Caco-2 (cell line): ENCODE measurements around the gene TSPAN31. TPM values are rescaled to one million over a fixed set of nuclear protein-coding genes. Genes with fewer than 3 reads are reported as not detected.

Source experiments
- BruUV-seq: library from RNA; stranded (reverse); fragments of 400-500 nt; replicated peaks from 2 replicates; lab custom pipeline; 2021; lab: Mats Ljungman, UMichigan
- CTCF ChIA-PET: fragments of 300-600 bp; sonication (Branson Sonifier 250); formaldehyde crosslinking; loops from one replicate; lab custom pipeline; 2022; ENCODE audit warnings: antibody characterized with exemption; lab: Charles Lee
- POLR2A ChIA-PET: fragments of 300-600 bp; sonication (Branson Sonifier 250); formaldehyde crosslinking; loops from one replicate; lab custom pipeline; 2022; ENCODE audit warnings: antibody characterized with exemption; lab: Charles Lee
- DNase-seq, 2 experiments: peaks; one replicate each; pipeline versions ENCODE4 v3.0.0 to v3.0.0-alpha.2; 2020 to 2022
- H3K27me3 ChIP-seq: replicated peaks from 2 replicates; pipeline ENCODE4 v1.6.0; 2011; ENCODE audit warnings: low read length; ENCODE audit not compliant: control insufficient read depth, insufficient read depth
- H3K36me3 ChIP-seq: 2 replicates; pipeline ENCODE4 v1.5.1; 2011; ENCODE audit warnings: low read length; ENCODE audit not compliant: control insufficient read depth, insufficient read depth
- H3K4me1 ChIP-seq: fragments of 250-450 bp; sonication (Bioruptor Pico); 2 replicates; pipeline ENCODE4 v1.5.1; 2020; ENCODE audit warnings: mild to moderate bottlenecking
- H3K4me3 ChIP-seq: 2 replicates; pipeline ENCODE4 v1.5.1; 2011; ENCODE audit warnings: low read depth, mild to moderate bottlenecking, control low read depth, low read length
- H3K9me3 ChIP-seq: fragments of 250-450 bp; sonication (Bioruptor Pico); 2 replicates; pipeline ENCODE4 v1.5.1; 2020; ENCODE audit warnings: mild to moderate bottlenecking, moderate library complexity
- H3K27ac Mint-ChIP-seq: one replicate; pipeline ENCODE4 v1.8.0; 2022; ENCODE audit warnings: mixed read lengths; ENCODE audit not compliant: unreplicated experiment
- H3K27me3 Mint-ChIP-seq: one replicate; pipeline ENCODE4 v1.8.0; 2022; ENCODE audit warnings: mixed read lengths; ENCODE audit not compliant: insufficient read depth, unreplicated experiment
- H3K36me3 Mint-ChIP-seq: one replicate; pipeline ENCODE4 v1.8.0; 2022; ENCODE audit warnings: mild to moderate bottlenecking, mixed read lengths; ENCODE audit not compliant: insufficient read depth, unreplicated experiment
- H3K4me1 Mint-ChIP-seq: one replicate; pipeline ENCODE4 v1.8.0; 2022; ENCODE audit warnings: low read depth, mixed read lengths; ENCODE audit not compliant: unreplicated experiment
- H3K4me3 Mint-ChIP-seq: one replicate; pipeline ENCODE4 v1.8.0; 2022; ENCODE audit warnings: mild to moderate bottlenecking, moderate library complexity, mixed read lengths; ENCODE audit not compliant: unreplicated experiment
- H3K9me3 Mint-ChIP-seq: one replicate; pipeline ENCODE4 v1.8.0; 2022; ENCODE audit warnings: mixed read lengths; ENCODE audit not compliant: unreplicated experiment
- CTCF ChIP-seq, 2 experiments: fragments of 200-600 bp in 1 of 2; IDR thresholded peaks; 1 replicate in 1 of 2; 2 replicates in 1 of 2; pipeline versions ENCODE4 v1.5.1 to v1.8.0; 2011 to 2022; ENCODE audit warnings: antibody characterized with exemption in 1 of 2, control low read depth in 1 of 2, inconsistent platforms in 1 of 2, low read depth in 1 of 2, low read length in 1 of 2, mild to moderate bottlenecking in 1 of 2, moderate library complexity in 1 of 2; ENCODE audit not compliant: insufficient read depth in 1 of 2, severe bottlenecking in 1 of 2, unreplicated experiment in 1 of 2
- intact Hi-C: fragments of 100-400 bp; cut with micrococcal nuclease; formaldehyde crosslinking; loops from one replicate; pipeline ENCODE4 v1.10.0; 2022; ENCODE audit not compliant: unreplicated experiment
- microRNA-seq: library from miRNA; unstranded; fragments of <30 nt; microRNA quantifications from one replicate; pipeline ENCODE4 v1.2.0, GENCODE V29; 2022
- total RNA-seq: library from RNA; stranded (reverse); gene quantifications from 2 replicates; pipeline ENCODE4 v1.2.3, GENCODE V29; 2022

TSPAN31 gene
- total RNA-seq, 1 experiment from 2014 or later: 23.3 TPM

GRCh38 chr12:57796996-57797395, 52.2 kb downstream of the TSPAN31 start:
- Mint-ChIP-seq H3K27ac (no peak overlapping the region), H3K4me1 (no peaks in the 10 kb centered on the region), H3K4me3 (no peak overlapping the region), H3K36me3 (peaks cover 49% of the 10 kb centered on the region), H3K27me3 (no peaks in the 10 kb centered on the region), H3K9me3 (no peaks in the 10 kb centered on the region)
- ChIA-PET CTCF (no interaction called here), POLR2A (no interaction called here)
- Histone ChIP-seq H3K27me3 (no peaks in the 10 kb centered on the region), H3K4me1 (no peaks in the 10 kb centered on the region), H3K36me3 (no peaks in the 10 kb centered on the region; the same call in 1 of the 2 replicates), H3K4me3 (no peak overlapping the region), H3K9me3 (no peaks in the 10 kb centered on the region)
- intact Hi-C loops: no loop called here
- TF ChIP-seq CTCF (IDR thresholded peaks at IDR 0.05; ENCODE audit: insufficient read depth in 1 of 2, low read depth in 1 of 2, low read length in 1 of 2, severe bottlenecking in 1 of 2, unreplicated experiment in 1 of 2): no peak
- no peak for DNase-seq
- no TSS peak for BruUV-seq

DNA sequence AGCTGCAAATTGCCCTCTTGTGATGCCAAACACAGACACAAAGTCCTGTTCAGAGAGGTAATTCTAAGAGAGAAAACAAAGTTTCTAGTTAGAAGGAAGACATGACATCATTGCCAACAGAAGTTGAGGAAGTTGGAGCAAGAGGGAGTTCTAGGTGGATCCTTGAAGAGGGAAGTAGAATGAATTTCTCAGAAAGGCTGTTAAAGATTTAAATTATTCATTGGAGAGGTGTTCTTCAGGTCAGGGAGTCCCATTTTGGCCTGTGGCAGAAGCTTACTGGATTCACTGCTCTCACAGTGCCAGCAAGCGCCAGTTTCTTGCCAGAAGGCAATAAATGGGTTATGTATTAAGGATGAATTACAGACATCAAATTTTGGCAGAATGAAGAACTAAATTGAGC, 53.1 kb downstream of the TSPAN31 start:
- TF ChIP-seq CTCF (IDR thresholded peaks at IDR 0.05; ENCODE audit: insufficient read depth in 1 of 2, low read depth in 1 of 2, low read length in 1 of 2, severe bottlenecking in 1 of 2, unreplicated experiment in 1 of 2): no peak
- no TSS peak for BruUV-seq
- H3K4me1 ChIP-seq: no peaks in the 10 kb centered on the region
- H3K4me3 ChIP-seq: no peak overlapping the region
- Mint-ChIP-seq H3K9me3 (no peaks in the 10 kb centered on the region), H3K4me1 (no peaks in the 10 kb centered on the region), H3K27me3 (no peaks in the 10 kb centered on the region), H3K27ac (no peak overlapping the region), H3K4me3 (no peak overlapping the region), H3K36me3 (peaks cover 42% of the 10 kb centered on the region)
- CTCF ChIA-PET: no interaction called here
- no peaks in the 10 kb centered on the region for H3K27me3 ChIP-seq
- no peak for DNase-seq
- no peaks in the 10 kb centered on the region for H3K9me3 ChIP-seq
- POLR2A ChIA-PET: no interaction called here
- no peaks in the 10 kb centered on the region; the same call in 1 of the 2 replicates for H3K36me3 ChIP-seq
- intact Hi-C loops: no loop called here

Small RNAs within 50 kb of the gene (microRNA-seq; reads per million reads assigned to microRNA genes)
- not detected for gene MIR6759

Other genes starting within 250 kb of the TSPAN31 start
- gene DDIT3, start 224.5 kb upstream of the TSPAN31 start, total RNA-seq: 62.7 and 79.2 TPM in 2 replicates
- 82.2 and 105 TPM in 2 replicates for gene MBD6, start 222.2 kb upstream of the TSPAN31 start, total RNA-seq
- 89.4 and 94.4 TPM in 2 replicates for gene DCTN2, start 197.8 kb upstream of the TSPAN31 start, total RNA-seq
- 0.05 TPM in 1 of 2 replicates, not detected in the other for gene KIF5A, start 195.0 kb upstream of the TSPAN31 start, total RNA-seq
- gene PIP4K2C, start 153.8 kb upstream of the TSPAN31 start, total RNA-seq: 42.0 and 48.0 TPM in 2 replicates
- 17.4 and 20.4 TPM in 2 replicates for gene DTX3, start 140.2 kb upstream of the TSPAN31 start, total RNA-seq
- gene ARHGEF25, start 133.6 kb upstream of the TSPAN31 start, total RNA-seq: 5.2 and 5.5 TPM in 2 replicates
- 4.2 and 5.7 TPM in 2 replicates for gene B4GALNT1, start 111.8 kb upstream of the TSPAN31 start, total RNA-seq
- 169 and 182 TPM in 2 replicates for gene OS9, start 50.9 kb upstream of the TSPAN31 start, total RNA-seq
- 0.09 TPM in 1 of 2 replicates, not detected in the other for gene AGAP2, start 6.3 kb upstream of the TSPAN31 start, total RNA-seq
- gene CDK4, start 7.3 kb downstream of the TSPAN31 start, total RNA-seq: 205 and 210 TPM in 2 replicates
- gene MARCHF9, start 10.1 kb downstream of the TSPAN31 start, total RNA-seq: 11.0 and 12.0 TPM in 2 replicates
- 6.9 and 7.1 TPM in 2 replicates for gene CYP27B1, start 22.0 kb downstream of the TSPAN31 start, total RNA-seq
- gene METTL1, start 27.1 kb downstream of the TSPAN31 start, total RNA-seq: 34.1 and 37.8 TPM in 2 replicates
- 5.0 and 6.7 TPM in 2 replicates for gene EEF1AKMT3, start 27.6 kb downstream of the TSPAN31 start, total RNA-seq
- 48.0 and 57.5 TPM in 2 replicates for gene TSFM, start 37.7 kb downstream of the TSPAN31 start, total RNA-seq
- gene AVIL, start 73.7 kb downstream of the TSPAN31 start, total RNA-seq: 0.84 and 2.3 TPM in 2 replicates
- 103 and 117 TPM in 2 replicates for gene CTDSP2, start 101.7 kb downstream of the TSPAN31 start, total RNA-seq
- 6.1 and 6.6 TPM in 2 replicates for gene ATP23, start 196.5 kb downstream of the TSPAN31 start, total RNA-seq